Activated CD4-positive, alpha-beta memory T cell treated with anti-CD3 and anti-CD28 coated beads, Interleukin-2, amount 10 ng/mL, durations not matched to agents 7 days and 5 days (primary cell): ENCODE results near the gene CCL27. TPM values are rescaled to one million over a fixed set of nuclear protein-coding genes. Genes with fewer than 3 reads are reported as not detected.
A peak's percentile ranks its signal among the peaks of the same experiment; 100 is the strongest.

ENCODE experiments used
- CTCF ChIA-PET: fragments of 350-600 bp; sonication (Branson Sonifier 250); formaldehyde crosslinking; loops from one replicate; lab custom pipeline; 2021; ENCODE audit warnings: antibody characterized with exemption, inconsistent platforms; lab: Charles Lee
- POLR2A ChIA-PET: fragments of 350-600 bp; sonication (Branson Sonifier 250); formaldehyde crosslinking; loops from one replicate; lab custom pipeline; 2021; ENCODE audit warnings: antibody characterized with exemption; lab: Charles Lee
- DNase-seq: peaks from one replicate; pipeline ENCODE4 v3.0.0-alpha.2; 2020
- H3K27ac Mint-ChIP-seq: one replicate; pipeline ENCODE4 v1.8.0; 2021; ENCODE audit warnings: mild to moderate bottlenecking, mixed read lengths
- H3K27me3 Mint-ChIP-seq: one replicate; pipeline ENCODE4 v1.8.0; 2021; ENCODE audit warnings: mixed read lengths
- H3K36me3 Mint-ChIP-seq: one replicate; pipeline ENCODE4 v1.8.0; 2021; ENCODE audit warnings: low read depth, mixed read lengths
- H3K4me1 Mint-ChIP-seq: one replicate; pipeline ENCODE4 v1.8.0; 2021; ENCODE audit warnings: mixed read lengths
- H3K4me3 Mint-ChIP-seq: one replicate; pipeline ENCODE4 v1.8.0; 2021; ENCODE audit warnings: mild to moderate bottlenecking, mixed read lengths
- H3K9me3 Mint-ChIP-seq: one replicate; pipeline ENCODE4 v1.8.0; 2021; ENCODE audit warnings: mixed read lengths
- total RNA-seq, 2 experiments: library from RNA; stranded (reverse); gene quantifications; one replicate each; pipeline ENCODE4 v1.2.3, GENCODE V29; 2021

The CCL27 gene, protein sequence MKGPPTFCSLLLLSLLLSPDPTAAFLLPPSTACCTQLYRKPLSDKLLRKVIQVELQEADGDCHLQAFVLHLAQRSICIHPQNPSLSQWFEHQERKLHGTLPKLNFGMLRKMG
- not detected for total RNA-seq

DNA sequence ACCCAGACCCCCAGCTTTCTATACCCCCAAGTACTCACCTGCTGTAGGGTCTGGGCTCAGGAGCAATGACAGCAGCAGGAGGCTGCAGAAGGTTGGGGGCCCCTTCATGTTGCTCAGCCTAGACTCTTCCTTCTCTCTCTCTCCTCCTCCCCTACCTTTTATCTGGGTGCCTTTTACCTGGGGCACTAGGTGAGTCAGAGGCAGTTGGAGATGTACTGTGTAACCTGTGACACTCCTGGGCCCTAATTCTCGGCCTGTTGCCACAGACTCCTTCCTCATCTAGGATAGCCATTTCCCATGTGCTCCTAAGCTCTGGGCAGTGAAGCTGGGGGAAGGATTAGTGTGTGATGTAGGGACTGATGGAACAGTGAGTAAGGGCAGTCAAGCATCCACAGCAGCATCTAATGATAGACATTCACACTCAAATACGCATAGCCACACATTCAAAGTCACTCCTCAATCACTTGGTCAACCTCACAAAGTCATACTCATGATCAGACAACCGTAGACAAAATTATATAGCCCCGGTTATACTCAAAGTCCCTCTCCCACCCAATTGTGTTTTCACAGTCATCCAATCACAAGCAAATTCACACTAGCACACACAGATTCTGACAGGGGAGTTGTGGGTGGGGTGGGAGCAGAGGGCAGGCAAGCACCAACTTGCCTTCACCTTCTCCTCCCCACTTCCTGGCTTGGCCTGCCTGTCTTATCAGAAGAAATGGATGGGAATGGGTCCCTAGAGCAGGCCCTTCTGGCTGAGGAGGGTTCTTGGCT lies at the start of gene CCL27:
CCL27 (minus strand) TSS at position 132 of the 777 bp plus-strand sequence; CDS start at position 108, 24 bp downstream.
- ChIA-PET POLR2A (interaction anchor here (0.7 to 12.4 kb wide), 6 partner anchors 10 to 449 kb away, joined by 3 to 162 read pairs (median 12); partner anchors contain the start of genes GALT, IL11RA and SIGMAR1), CTCF (interaction anchor here (0.8 to 9.6 kb wide), 5 partner anchors 15 to 1528 kb away, joined by 3 to 125 read pairs (median 40); partner anchors contain the start of genes CLTA, GALT, IL11RA and RPP25L)
- Mint-ChIP-seq H3K27ac (peak within 1 kb of the TSS; percentile 80), H3K4me3 (peak within 1 kb of the TSS; percentile 35), H3K27me3 (no peaks in the 10 kb centered on the region), H3K4me1 (peaks cover 49% of the 10 kb centered on the region), H3K36me3 (peaks cover 16% of the 10 kb centered on the region), H3K9me3 (no peaks in the 10 kb centered on the region)
- DNase-seq = peak; percentile 20

DNA sequence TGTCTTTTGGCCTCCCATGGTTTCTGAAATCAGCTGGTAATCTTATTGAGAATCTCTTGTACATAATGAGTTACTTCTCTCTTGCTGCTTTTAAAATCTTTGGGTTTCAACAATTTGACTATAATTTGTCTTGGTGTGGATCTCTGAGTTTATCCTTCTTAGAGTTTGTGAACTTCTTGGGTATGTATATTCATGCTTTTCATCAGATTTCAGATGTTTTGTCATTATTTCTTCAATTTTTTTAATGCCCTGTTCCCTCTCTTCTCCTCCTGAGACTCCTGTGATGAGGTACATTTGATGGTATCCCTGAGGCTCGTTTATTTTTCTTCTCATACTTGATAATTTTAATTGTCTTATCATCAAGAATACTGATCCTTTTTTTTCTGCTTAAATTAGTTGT lies 49.7 kb upstream of the CCL27 start:
- Mint-ChIP-seq H3K4me3 (no peak overlapping the region), H3K27me3 (peaks cover 22% of the 10 kb centered on the region), H3K27ac (no peak overlapping the region), H3K9me3 (no peaks in the 10 kb centered on the region), H3K36me3 (no peaks in the 10 kb centered on the region), H3K4me1 (no peaks in the 10 kb centered on the region)
- no peak for DNase-seq
- POLR2A ChIA-PET = no interaction called here
- CTCF ChIA-PET = interaction anchor here (1.0 to 1.2 kb wide), 2 partner anchors 10 to 28 kb away, joined by 3 to 5 read pairs; no protein-coding TSS in a partner anchor

DNA sequence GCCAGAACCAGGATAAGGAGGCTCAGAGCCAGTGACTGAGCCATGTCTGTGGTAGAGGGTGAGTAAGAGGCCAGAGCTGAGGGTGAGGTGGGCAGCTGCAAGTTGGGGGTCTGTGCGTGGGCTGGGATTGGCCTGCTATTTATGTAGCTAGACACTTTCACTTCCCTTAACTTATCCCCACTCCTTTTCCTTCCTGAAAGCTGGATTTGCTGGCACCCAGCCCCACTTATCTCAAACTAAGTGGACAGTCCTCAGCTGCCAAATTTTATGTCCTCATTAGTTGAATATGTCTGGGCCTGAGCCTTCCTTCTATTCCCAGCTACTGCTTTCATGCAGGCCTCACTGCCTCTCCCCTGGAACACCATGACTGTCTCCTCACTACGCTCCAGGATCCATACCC lies 47.6 kb upstream of the CCL27 start, which contains the start of gene CCL21:
CCL21 (minus strand) TSS at position 114 of the 400 bp plus-strand sequence; CDS start at position 44, 70 bp downstream.
- H3K4me1 Mint-ChIP-seq = no peaks in the 10 kb centered on the region
- H3K4me3 Mint-ChIP-seq = no peak within 1 kb of the TSS
- H3K27me3 Mint-ChIP-seq = peaks cover 22% of the 10 kb centered on the region
- DNase-seq = no peak
- H3K36me3 Mint-ChIP-seq = no peaks in the 10 kb centered on the region
- POLR2A ChIA-PET = interaction anchor here (1.2 kb wide), 1 partner anchor 9 kb away, joined by 3 read pairs; no protein-coding TSS in a partner anchor
- CTCF ChIA-PET = interaction anchor here (1.1 kb wide), 1 partner anchor 10 kb away, joined by 3 read pairs; no protein-coding TSS in a partner anchor
- no peak within 1 kb of the TSS for H3K27ac Mint-ChIP-seq
- H3K9me3 Mint-ChIP-seq = no peaks in the 10 kb centered on the region

DNA sequence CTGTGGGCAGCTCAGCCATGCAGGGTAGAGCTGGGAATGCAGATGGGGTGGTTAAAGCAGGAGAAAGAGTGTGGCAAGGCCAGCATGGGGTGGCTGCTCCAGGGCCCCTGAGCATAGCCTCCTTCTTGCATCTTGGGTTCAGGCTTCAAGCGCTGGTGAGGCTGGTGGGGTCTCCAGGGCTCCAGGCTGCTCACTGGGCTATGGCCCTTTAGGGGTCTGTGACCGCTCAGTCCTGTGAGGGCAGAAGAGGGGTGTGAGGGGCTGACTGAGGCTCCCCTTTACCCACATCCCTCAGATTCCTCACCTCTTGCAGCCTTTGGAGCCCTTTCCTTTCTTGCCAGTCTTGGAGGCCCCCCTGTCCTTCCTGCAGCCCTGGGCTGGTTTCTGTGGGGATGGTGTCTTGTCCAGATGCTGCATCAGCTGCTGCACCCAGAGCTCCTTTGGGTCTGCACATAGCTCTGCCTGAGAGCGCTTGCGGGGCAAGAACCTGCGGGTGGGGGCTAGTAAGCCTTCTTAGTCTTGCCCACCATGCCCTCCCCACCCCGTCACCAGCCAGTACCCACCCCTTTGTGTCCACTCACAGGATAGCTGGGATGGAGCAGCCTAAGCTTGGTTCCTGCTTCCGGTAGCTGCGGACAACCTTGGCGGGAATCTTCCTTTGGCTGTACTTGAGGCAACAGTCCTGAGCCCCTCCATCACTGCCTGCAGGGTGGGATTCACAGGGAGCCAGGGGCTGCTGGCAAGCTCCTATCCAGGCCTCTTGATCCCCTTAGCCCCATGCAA lies 46.9 kb upstream of the CCL27 start:
- POLR2A ChIA-PET = interaction anchor here (1.2 kb wide), 1 partner anchor 10 kb away, joined by 3 read pairs; no protein-coding TSS in a partner anchor
- Mint-ChIP-seq H3K4me3 (no peak overlapping the region), H3K27ac (no peak overlapping the region), H3K27me3 (peaks cover 22% of the 10 kb centered on the region), H3K4me1 (no peaks in the 10 kb centered on the region), H3K9me3 (no peaks in the 10 kb centered on the region), H3K36me3 (no peaks in the 10 kb centered on the region)
- DNase-seq = no peak
- CTCF ChIA-PET = no interaction called here

DNA sequence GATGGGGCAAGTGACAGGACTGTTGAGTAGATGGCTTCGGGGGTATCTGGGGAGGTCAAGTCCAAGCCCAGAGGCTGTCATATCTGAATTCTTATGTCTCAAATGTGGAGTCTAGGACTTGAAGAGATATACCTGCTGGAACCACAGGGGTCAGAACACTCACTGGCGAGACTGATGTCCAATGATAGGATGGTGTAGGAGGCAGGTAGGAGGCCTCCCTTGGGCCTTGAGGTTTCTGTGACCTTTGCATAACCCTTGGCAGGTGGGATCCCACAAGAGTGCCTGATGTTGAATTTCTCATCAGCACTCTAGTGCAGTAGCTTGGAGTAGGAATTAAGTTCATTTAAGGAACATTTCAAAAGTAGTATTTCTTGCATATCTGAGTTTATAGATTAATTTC lies 44.7 kb upstream of the CCL27 start:
- Mint-ChIP-seq H3K27me3 (peaks cover 5% of the 10 kb centered on the region), H3K9me3 (no peaks in the 10 kb centered on the region), H3K27ac (no peak overlapping the region), H3K4me1 (peaks cover under 1% of the 10 kb centered on the region), H3K36me3 (no peaks in the 10 kb centered on the region), H3K4me3 (no peak overlapping the region)
- ChIA-PET CTCF (no interaction called here), POLR2A (no interaction called here)
- no peak for DNase-seq

DNA sequence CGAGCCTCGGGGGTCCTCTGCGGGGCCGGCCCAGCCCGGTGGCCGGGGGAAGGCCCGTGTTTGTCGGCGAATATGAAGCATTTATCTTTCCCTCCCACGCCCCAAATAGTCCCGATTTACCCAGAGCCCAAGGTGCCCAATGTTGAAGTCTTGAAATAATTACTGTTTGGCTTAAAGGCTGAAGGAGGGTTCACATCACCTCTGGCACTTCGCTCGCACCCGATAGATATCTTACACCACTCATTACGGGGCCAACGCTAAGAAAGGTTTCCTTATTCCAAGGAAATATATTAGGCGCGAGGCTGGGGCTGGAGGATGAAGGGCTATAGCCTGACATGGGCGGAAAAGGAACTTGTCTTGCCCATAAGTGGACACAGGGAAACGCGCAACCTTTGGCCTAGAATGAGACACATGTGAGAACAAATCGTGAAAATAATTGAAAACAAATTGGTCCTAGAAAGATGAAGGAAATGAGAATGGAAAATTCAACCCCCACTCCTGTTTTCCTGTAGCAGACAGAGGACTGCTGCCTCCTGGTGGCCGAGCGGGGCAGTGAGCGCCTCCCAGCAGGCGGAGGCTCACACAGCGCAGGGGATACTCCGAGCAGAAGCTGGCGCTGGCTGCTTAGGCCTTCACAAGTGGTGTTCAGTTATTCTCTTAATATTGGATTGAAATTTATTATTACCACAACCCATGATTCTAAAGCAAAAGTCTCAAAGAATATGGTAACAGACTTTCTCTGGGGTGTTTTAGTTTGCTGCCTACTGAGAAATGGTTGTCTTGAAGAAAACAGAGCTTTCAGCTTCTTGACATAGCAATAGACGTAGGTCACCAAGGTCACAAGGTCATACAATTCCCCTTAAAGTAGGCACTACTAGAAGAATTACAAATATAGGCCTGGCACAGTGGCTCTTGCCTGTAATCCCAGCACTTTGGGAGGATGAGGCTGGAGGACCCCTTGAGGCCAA lies 39.6 kb upstream of the CCL27 start:
- Mint-ChIP-seq H3K9me3 (no peaks in the 10 kb centered on the region), H3K4me1 (peaks cover 9% of the 10 kb centered on the region), H3K27me3 (peaks cover 19% of the 10 kb centered on the region), H3K36me3 (no peaks in the 10 kb centered on the region), H3K4me3 (peak overlapping the region; percentile 62), H3K27ac (no peak overlapping the region)
- CTCF ChIA-PET = interaction anchor here (0.6 to 3.3 kb wide), 28 partner anchors 9 to 262 kb away, joined by 3 to 40 read pairs (median 4); partner anchors contain the start of genes CCL27, DCTN3, GALT and RPP25L
- POLR2A ChIA-PET = interaction anchor here (0.7 to 1.4 kb wide), 4 partner anchors 36 to 91 kb away, joined by 3 to 5 read pairs (median 3); partner anchors contain the start of gene CCL27
- DNase-seq = peak; percentile 79

DNA sequence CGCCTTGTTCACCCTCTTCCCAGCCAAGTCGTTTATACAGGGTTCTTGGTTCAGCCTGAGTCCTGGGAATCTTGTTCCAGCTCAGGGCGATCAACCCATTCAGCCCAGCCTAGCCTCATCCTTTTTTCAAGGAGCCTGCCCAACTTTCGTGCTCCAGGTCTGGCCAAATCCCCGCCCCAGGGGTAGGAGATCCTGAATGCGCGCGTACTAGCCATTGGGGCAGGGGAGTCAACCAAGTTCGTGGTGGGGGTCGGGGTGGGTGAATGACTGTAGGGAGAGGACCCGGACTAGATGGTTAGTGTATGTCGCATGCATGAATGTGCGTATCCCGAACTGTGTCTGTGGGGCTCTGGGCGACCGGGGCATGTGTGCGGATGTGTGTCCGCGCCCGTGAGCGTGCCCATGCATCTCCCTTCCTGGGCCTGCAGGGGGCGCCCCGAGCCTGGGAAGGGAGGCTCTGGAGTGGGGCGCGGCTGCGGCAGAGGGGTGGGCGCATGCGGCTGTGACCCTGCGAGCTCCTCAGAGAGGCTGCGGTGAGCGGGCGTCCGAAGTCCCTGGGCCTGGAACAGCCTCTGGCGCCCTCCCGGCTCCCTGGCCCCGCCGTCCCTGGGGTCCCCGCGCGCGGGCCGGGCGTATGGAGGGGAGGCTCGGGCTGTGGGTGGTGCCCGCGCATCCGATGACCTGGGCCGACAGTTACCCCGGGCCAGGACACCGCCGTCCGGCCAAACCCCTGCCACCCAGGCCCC lies 38.7 kb upstream of the CCL27 start:
- DNase-seq = peak; percentile 80
- CTCF ChIA-PET = interaction anchor here (0.8 to 3.3 kb wide), 15 partner anchors 9 to 561 kb away, joined by 3 to 40 read pairs (median 3); partner anchors contain the start of genes CCL21, CCL27 and GALT
- Mint-ChIP-seq H3K9me3 (no peaks in the 10 kb centered on the region), H3K27ac (no peak overlapping the region), H3K4me1 (peaks cover 9% of the 10 kb centered on the region), H3K27me3 (peaks cover 19% of the 10 kb centered on the region), H3K36me3 (no peaks in the 10 kb centered on the region), H3K4me3 (peak overlapping the region; percentile 33)
- POLR2A ChIA-PET = interaction anchor here (1.4 kb wide), 1 partner anchor 38 kb away, joined by 5 read pairs; the partner anchor contains the start of gene CCL27

DNA sequence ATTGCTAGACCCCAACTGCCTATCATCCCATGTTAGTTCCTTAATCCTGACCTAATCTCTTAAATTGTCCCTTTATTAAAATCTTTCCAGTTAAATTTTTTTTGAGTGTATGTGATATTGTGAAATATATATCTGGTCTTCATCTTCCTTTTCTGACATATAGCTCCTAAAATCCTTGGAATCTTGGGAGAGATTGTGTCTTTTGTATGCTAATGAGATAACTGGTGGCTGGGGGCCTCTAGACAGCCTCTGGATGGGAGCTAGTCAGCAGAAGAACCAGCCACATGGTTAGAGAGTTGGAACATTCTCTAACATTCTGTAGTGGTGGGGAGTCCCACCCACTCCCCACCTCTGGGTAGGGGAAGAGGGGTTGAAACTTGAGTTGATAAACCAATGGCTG lies 32.4 kb upstream of the CCL27 start:
- ChIA-PET POLR2A (no interaction called here), CTCF (no interaction called here)
- no peaks in the 10 kb centered on the region for H3K9me3 Mint-ChIP-seq
- no peak overlapping the region for H3K27ac Mint-ChIP-seq
- no peaks in the 10 kb centered on the region for H3K4me1 Mint-ChIP-seq
- DNase-seq = no peak
- peaks cover 9% of the 10 kb centered on the region for H3K27me3 Mint-ChIP-seq
- H3K4me3 Mint-ChIP-seq = no peak overlapping the region
- no peaks in the 10 kb centered on the region for H3K36me3 Mint-ChIP-seq

DNA sequence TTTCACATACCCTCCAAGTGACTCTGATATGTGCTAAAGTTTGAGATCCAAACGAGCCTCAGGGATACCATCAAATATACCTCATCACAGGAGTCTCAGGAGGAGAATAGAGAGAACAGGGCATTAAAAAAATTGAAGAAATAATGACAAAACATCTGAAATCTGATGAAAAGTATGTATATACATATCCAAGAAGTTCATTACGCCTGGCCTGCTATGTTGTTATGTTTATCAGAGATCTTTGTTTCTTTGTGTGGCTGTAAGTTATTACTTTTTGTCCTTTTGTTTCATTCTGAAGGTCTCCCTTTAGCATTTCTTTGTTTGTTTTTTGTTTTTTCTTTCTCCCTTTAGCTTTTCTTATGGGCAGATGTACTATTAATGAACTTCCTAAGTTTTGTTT lies 31.1 kb upstream of the CCL27 start:
- no peaks in the 10 kb centered on the region for H3K36me3 Mint-ChIP-seq
- DNase-seq = no peak
- no peaks in the 10 kb centered on the region for H3K4me1 Mint-ChIP-seq
- CTCF ChIA-PET = interaction anchor here (0.6 kb wide), 1 partner anchor 9 kb away, joined by 3 read pairs; no protein-coding TSS in a partner anchor
- no peak overlapping the region for H3K27ac Mint-ChIP-seq
- POLR2A ChIA-PET = no interaction called here
- H3K4me3 Mint-ChIP-seq = no peak overlapping the region
- no peaks in the 10 kb centered on the region for H3K9me3 Mint-ChIP-seq
- H3K27me3 Mint-ChIP-seq = peaks cover 2% of the 10 kb centered on the region

DNA sequence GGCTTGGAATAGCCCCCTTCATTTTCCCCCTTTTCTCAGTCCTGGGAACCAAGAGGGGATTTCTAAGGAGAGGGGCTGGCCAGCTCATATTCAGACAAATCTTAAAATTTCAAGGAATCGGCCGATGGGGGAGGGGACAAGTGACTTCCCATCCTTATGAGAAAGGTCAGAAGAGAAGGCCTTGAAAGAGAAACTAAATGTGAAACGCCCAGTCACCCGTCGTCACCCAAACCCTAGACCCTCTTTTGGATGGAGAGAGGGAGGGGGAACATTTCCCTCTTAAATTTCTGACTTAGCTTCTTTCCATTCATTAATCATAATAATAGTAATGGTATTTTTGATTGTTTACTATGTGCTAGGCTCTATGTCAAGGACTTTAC lies 29.5 kb upstream of the CCL27 start:
- POLR2A ChIA-PET = no interaction called here
- Mint-ChIP-seq H3K4me1 (no peaks in the 10 kb centered on the region), H3K27me3 (no peaks in the 10 kb centered on the region), H3K27ac (no peak overlapping the region), H3K9me3 (no peaks in the 10 kb centered on the region), H3K36me3 (no peaks in the 10 kb centered on the region), H3K4me3 (no peak overlapping the region)
- CTCF ChIA-PET = interaction anchor here (0.9 to 1.2 kb wide), 2 partner anchors 9 to 11 kb away, joined by 3 to 5 read pairs; no protein-coding TSS in a partner anchor
- no peak for DNase-seq
